ENCODE measurements around the gene PRRT2. TPM values are rescaled to one million over a fixed set of nuclear protein-coding genes. Genes with fewer than 3 reads are reported as not detected.
A peak's percentile ranks its signal among the peaks of the same experiment; 100 is the strongest.

The PRRT2 gene
- total and polyA plus RNA-seq, 10 of the 15 experiments (the other 5 are each of a cell fraction or from before 2014, with no cell fraction given): 0.08 to 0.49 (median 0.12) TPM; not detected in 4

- TF ChIP-seq IRF3 (IDR thresholded peaks at IDR 0.05) (no peak), ATF3 (IDR thresholded peaks at IDR 0.05; ENCODE audit: borderline replicate concordance, extremely low read depth, low read depth, low read length) (no peak), ZSCAN29 (IDR thresholded peaks at IDR 0.05) (no peak), SPI1 (IDR thresholded peaks at IDR 0.05; ENCODE audit: borderline replicate concordance, insufficient read depth, low read depth, low read length) (no peak), BMI1 (IDR thresholded peaks at IDR 0.05; ENCODE audit: borderline replicate concordance) (no peak), POLR2A (IDR thresholded peaks at IDR 0.05; ENCODE audit: low read depth, low read length) (peak; percentile 51), ZNF622 (IDR thresholded peaks at IDR 0.05) (no peak), STAT1 (conservative IDR thresholded peaks at IDR 0.05) (no peak), SRF (IDR thresholded peaks at IDR 0.05; ENCODE audit: low read depth in 2 of 2, low read length in 2 of 2) (no peak), MYC (IDR thresholded peaks at IDR 0.05; ENCODE audit: insufficient read depth, insufficient read length, insufficient replicate concordance, low read length, severe bottlenecking) (no peak), PBX3 (IDR thresholded peaks at IDR 0.05; ENCODE audit: insufficient replicate concordance, low read depth, low read length) (no peak), MXI1 (IDR thresholded peaks at IDR 0.05; ENCODE audit: low read depth, low read length) (no peak), RB1 (IDR thresholded peaks at IDR 0.05; ENCODE audit: borderline replicate concordance) (no peak; the same call in 1 of the 2 replicates), HCFC1 (IDR thresholded peaks at IDR 0.05; ENCODE audit: low read length) (no peak), BCL3 (IDR thresholded peaks at IDR 0.05; ENCODE audit: borderline replicate concordance, insufficient read depth, low read depth, low read length, poor library complexity, severe bottlenecking) (no peak), HDAC2 (IDR thresholded peaks at IDR 0.05) (no peak), ZNF274 (IDR thresholded peaks at IDR 0.05; ENCODE audit: insufficient read depth, insufficient read length) (no peak)
- TF ChIP-seq, protein P1, sequence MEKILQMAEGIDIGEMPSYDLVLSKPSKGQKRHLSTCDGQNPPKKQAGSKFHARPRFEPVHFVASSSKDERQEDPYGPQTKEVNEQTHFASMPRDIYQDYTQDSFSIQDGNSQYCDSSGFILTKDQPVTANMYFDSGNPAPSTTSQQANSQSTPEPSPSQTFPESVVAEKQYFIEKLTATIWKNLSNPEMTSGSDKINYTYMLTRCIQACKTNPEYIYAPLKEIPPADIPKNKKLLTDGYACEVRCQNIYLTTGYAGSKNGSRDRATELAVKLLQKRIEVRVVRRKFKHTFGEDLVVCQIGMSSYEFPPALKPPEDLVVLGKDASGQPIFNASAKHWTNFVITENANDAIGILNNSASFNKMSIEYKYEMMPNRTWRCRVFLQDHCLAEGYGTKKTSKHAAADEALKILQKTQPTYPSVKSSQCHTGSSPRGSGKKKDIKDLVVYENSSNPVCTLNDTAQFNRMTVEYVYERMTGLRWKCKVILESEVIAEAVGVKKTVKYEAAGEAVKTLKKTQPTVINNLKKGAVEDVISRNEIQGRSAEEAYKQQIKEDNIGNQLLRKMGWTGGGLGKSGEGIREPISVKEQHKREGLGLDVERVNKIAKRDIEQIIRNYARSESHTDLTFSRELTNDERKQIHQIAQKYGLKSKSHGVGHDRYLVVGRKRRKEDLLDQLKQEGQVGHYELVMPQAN (conservative IDR thresholded peaks at IDR 0.05): no peak
Observed at GRCh38 chr16:29848420-29849297, 36.7 kb downstream of the PRRT2 start (continued).

Data from GM12878 (cell line).